ENCODE data around the gene SLC2A1. TPM values are rescaled to one million over a fixed set of nuclear protein-coding genes. Genes with fewer than 3 reads are reported as not detected.

The SLC2A1 gene
- total RNA-seq, 3 donors from 2014 or later = 29.5 to 78.9 (median 42.1) TPM

- Histone ChIP-seq H3K4me3 (no peak overlapping the region), H3K27me3 (no peaks in the 10 kb centered on the region), H3K27ac (peak overlapping the region in 1 of 2 donors; percentile 89), H3K4me1 (peaks cover 0 to 39% of the 10 kb centered on the region in 2 donors), H3K36me3 (no peaks in the 10 kb centered on the region), H3K9me3 (no peaks in the 10 kb centered on the region)
- intact Hi-C loops (cut with DNase I; ENCODE audit: low total_unique reads) = no loop called here
- DNase-seq (ENCODE audit: low spot score in 2 of 2) = peak; percentile 17 to 34
- no peak for TF ChIP-seq CTCF (IDR thresholded peaks at IDR 0.05)
- no peak for TF ChIP-seq POLR2A (IDR thresholded peaks at IDR 0.05)
- TF ChIP-seq POLR2AphosphoS5 (IDR thresholded peaks at IDR 0.05) = no peak
These were observed 23.9 kb downstream of the SLC2A1 start for GRCh38 chr1:42934541-42935312.

GRCh38 chr1:42933610-42934491 is 24.8 kb downstream of the SLC2A1 start:
- H3K4me1 ChIP-seq = peaks cover 0 to 39% of the 10 kb centered on the region in 2 donors
- TF ChIP-seq POLR2A (IDR thresholded peaks at IDR 0.05) (no peak), CTCF (IDR thresholded peaks at IDR 0.05) (no peak), POLR2AphosphoS5 (IDR thresholded peaks at IDR 0.05) (no peak)
- H3K27me3 ChIP-seq = no peaks in the 10 kb centered on the region
- H3K4me3 ChIP-seq = no peak overlapping the region
- peak overlapping the region; percentile 89 to 93 for H3K27ac ChIP-seq
- H3K9me3 ChIP-seq = no peaks in the 10 kb centered on the region
- DNase-seq (ENCODE audit: low spot score in 2 of 2) = no peak
- intact Hi-C loops (cut with DNase I; ENCODE audit: low total_unique reads) = no loop called here
- H3K36me3 ChIP-seq = no peaks in the 10 kb centered on the region

- TF ChIP-seq POLR2AphosphoS5 (IDR thresholded peaks at IDR 0.05) = no peak
- no peak for TF ChIP-seq POLR2A (IDR thresholded peaks at IDR 0.05)
- TF ChIP-seq CTCF (IDR thresholded peaks at IDR 0.05) = no peak
- peaks cover 0 to 33% of the 10 kb centered on the region in 2 donors for H3K4me1 ChIP-seq
- H3K9me3 ChIP-seq = no peaks in the 10 kb centered on the region
- intact Hi-C loops (cut with DNase I; ENCODE audit: low total_unique reads) = no loop called here
- no peak overlapping the region for H3K4me3 ChIP-seq
- DNase-seq (ENCODE audit: low spot score in 2 of 2) = no peak
- no peaks in the 10 kb centered on the region for H3K27me3 ChIP-seq
- no peaks in the 10 kb centered on the region for H3K36me3 ChIP-seq
- peak overlapping the region; percentile 89 to 93 for H3K27ac ChIP-seq
These were observed 25.5 kb downstream of the SLC2A1 start for GRCh38 chr1:42933060-42933586.

GRCh38 chr1:42932442-42932941 is 26.2 kb downstream of the SLC2A1 start:
- no peaks in the 10 kb centered on the region for H3K36me3 ChIP-seq

More at GRCh38 chr1:42932442-42932941, 26.2 kb downstream of the SLC2A1 start:
- H3K4me3 ChIP-seq = peak overlapping the region in 1 of 3 donors; percentile 28
- TF ChIP-seq POLR2A (IDR thresholded peaks at IDR 0.05) (no peak), POLR2AphosphoS5 (IDR thresholded peaks at IDR 0.05) (no peak), CTCF (IDR thresholded peaks at IDR 0.05) (no peak)
- intact Hi-C loops (cut with DNase I; ENCODE audit: low total_unique reads) = no loop called here
- H3K27me3 ChIP-seq = no peaks in the 10 kb centered on the region
- peaks cover 0 to 30% of the 10 kb centered on the region in 2 donors for H3K4me1 ChIP-seq
- DNase-seq (ENCODE audit: low spot score in 2 of 2) = peak in 1 of 2 donors; percentile 30
- H3K9me3 ChIP-seq = no peaks in the 10 kb centered on the region
- H3K27ac ChIP-seq = peak overlapping the region; percentile 89 to 93
